Kidney epithelial cell (primary cell): ENCODE data around the gene MACROD2. TPM values are rescaled to one million over a fixed set of nuclear protein-coding genes. Genes with fewer than 3 reads are reported as not detected.

Source experiments
- DNase-seq: peaks from one replicate; pipeline ENCODE4 v3.0.0-alpha.2; 2010; ENCODE audit warnings: low read depth
- H3K27me3 ChIP-seq: 2 replicates; pipeline ENCODE4 v1.6.0; 2011; ENCODE audit warnings: low read length; ENCODE audit not compliant: control insufficient read depth, insufficient read depth
- H3K36me3 ChIP-seq: 2 replicates; pipeline ENCODE4 v1.5.1; 2011; ENCODE audit warnings: low read length; ENCODE audit not compliant: control insufficient read depth, insufficient read depth
- H3K4me3 ChIP-seq: 2 replicates; pipeline ENCODE4 v1.5.1; 2011; ENCODE audit warnings: low read depth, mild to moderate bottlenecking, control low read depth, low read length
- CTCF ChIP-seq: IDR thresholded peaks from 2 replicates; pipeline ENCODE4 v1.5.1; 2011; ENCODE audit warnings: mild to moderate bottlenecking, moderate library complexity, low read length, control low read depth, inconsistent platforms; ENCODE audit not compliant: insufficient read depth, poor library complexity, severe bottlenecking
- total RNA-seq: library from RNA; depleted of rRNA; stranded (reverse); fragments of >200 nt; gene quantifications from 2 replicates; pipeline ENCODE4 v1.2.3, GENCODE V29; 2015

The MACROD2 gene
- total RNA-seq, 1 donor from 2014 or later = 0.79 TPM

GRCh38 chr20:15940127-15940526 is 1944.8 kb downstream of the MACROD2 start:
- no peaks in the 10 kb centered on the region for H3K36me3 ChIP-seq
- TF ChIP-seq CTCF = no peak
- H3K4me3 ChIP-seq = no peak overlapping the region
- no peak for DNase-seq
- H3K27me3 ChIP-seq = no peaks in the 10 kb centered on the region

GRCh38 chr20:15942130-15942529 is 1946.8 kb downstream of the MACROD2 start:
- H3K27me3 ChIP-seq = no peaks in the 10 kb centered on the region
- no peak overlapping the region for H3K4me3 ChIP-seq
- peak; percentile 65 for DNase-seq
- TF ChIP-seq CTCF = no peak
- H3K36me3 ChIP-seq = no peaks in the 10 kb centered on the region

GRCh38 chr20:15945289-15945688 is 1950.0 kb downstream of the MACROD2 start:
- no peak for DNase-seq
- H3K4me3 ChIP-seq = no peak overlapping the region
- H3K36me3 ChIP-seq = no peaks in the 10 kb centered on the region
- TF ChIP-seq CTCF = no peak
- no peaks in the 10 kb centered on the region for H3K27me3 ChIP-seq

- no peak for TF ChIP-seq CTCF
- Histone ChIP-seq H3K4me3 (no peak overlapping the region), H3K27me3 (no peaks in the 10 kb centered on the region), H3K36me3 (no peaks in the 10 kb centered on the region)
- DNase-seq = no peak
Measured at GRCh38 chr20:15949391-15949790, 1954.1 kb downstream of the MACROD2 start.

- Histone ChIP-seq H3K27me3 (no peaks in the 10 kb centered on the region), H3K4me3 (no peak overlapping the region), H3K36me3 (no peaks in the 10 kb centered on the region)
- no peak for TF ChIP-seq CTCF
- no peak for DNase-seq
Measured at GRCh38 chr20:15951658-15952057, 1956.3 kb downstream of the MACROD2 start.

GRCh38 chr20:15958142-15958541 is 1962.8 kb downstream of the MACROD2 start:
- DNase-seq = no peak
- Histone ChIP-seq H3K36me3 (no peaks in the 10 kb centered on the region), H3K27me3 (no peaks in the 10 kb centered on the region), H3K4me3 (no peak overlapping the region)
- no peak for TF ChIP-seq CTCF
